GM12878 (cell line): ENCODE results near the gene NT5DC3. TPM values are rescaled to one million over a fixed set of nuclear protein-coding genes. Genes with fewer than 3 reads are reported as not detected.

ENCODE experiments used
- ATAC-seq: fragments of 200-7000 bp; cut with Tn5 transposase; 3 replicates; pipeline ENCODE4 v1.9.1; 2020; ENCODE audit warnings: mild to moderate bottlenecking, moderate library complexity
- BruUV-seq: library from RNA; stranded (reverse); fragments of 400-500 nt; replicated peaks from 2 replicates; lab custom pipeline; 2021; lab: Mats Ljungman, UMichigan
- CTCF ChIA-PET: fragments of 300-600 bp; sonication (Branson Sonifier 250); formaldehyde crosslinking; extraction: SDS; loops from one replicate; lab custom pipeline; 2021; ENCODE audit warnings: inconsistent platforms; lab: Yijun Ruan, JAX
- POLR2A ChIA-PET: fragments of 350-600 bp; formaldehyde crosslinking; extraction: SDS; loops from one replicate; lab custom pipeline; 2021; ENCODE audit warnings: inconsistent platforms; lab: Charles Lee
- RAD21 ChIA-PET: fragments of 300-600 bp; sonication (Branson Sonifier 250); formaldehyde crosslinking; loops from one replicate; lab custom pipeline; 2023; ENCODE audit warnings: antibody characterized with exemption; ENCODE audit not compliant: unreplicated experiment; lab: Charles Lee
- SMC1A ChIA-PET: fragments of 300-600 bp; sonication (Branson Sonifier 250); formaldehyde crosslinking; loops from one replicate; lab custom pipeline; 2023; ENCODE audit not compliant: unreplicated experiment, uncharacterized antibody; lab: Charles Lee
- DNase-seq: peaks from one replicate; pipeline ENCODE4 v3.0.0-alpha.2; 2011; ENCODE audit warnings: low read depth, low spot score
- FAIRE-seq: peaks from 3 replicates; lab custom pipeline; 2011; peaks lifted over from hg19 to GRCh38; lab: Jason Lieb, UNC
- H2AFZ ChIP-seq: 2 replicates; pipeline ENCODE4 v1.6.0; 2011; ENCODE audit warnings: low read depth, low read length, control low read depth; ENCODE audit not compliant: control insufficient read depth
- H3K27ac ChIP-seq: 2 replicates; pipeline ENCODE4 v1.5.1; 2011; ENCODE audit warnings: control low read depth; ENCODE audit not compliant: control insufficient read depth, insufficient read depth
- H3K27me3 ChIP-seq, 2 experiments: replicated peaks in 1 of 2; 2 replicates each; pipeline versions ENCODE4 v1.6.0 to v1.6.1; 2011; ENCODE audit warnings: low read length in 1 of 2; ENCODE audit not compliant: control insufficient read depth in 2 of 2, insufficient read depth in 2 of 2
- H3K36me3 ChIP-seq, 2 experiments: 2 replicates each; pipeline ENCODE4 v1.5.1; 2011; ENCODE audit warnings: low read length in 1 of 2; ENCODE audit not compliant: control insufficient read depth in 2 of 2, insufficient read depth in 2 of 2
- H3K4me1 ChIP-seq: 2 replicates; pipeline ENCODE4 v1.6.1; 2011; ENCODE audit warnings: mild to moderate bottlenecking, low read length, moderate library complexity, mixed read lengths; ENCODE audit not compliant: control insufficient read depth, insufficient read depth
- H3K4me2 ChIP-seq: 2 replicates; pipeline ENCODE4 v1.6.0; 2011; ENCODE audit warnings: control low read depth; ENCODE audit not compliant: control insufficient read depth, insufficient read depth
- H3K4me3 ChIP-seq: fragments of 200-600 bp; sonication (generic); 2 replicates; pipeline ENCODE4 v1.5.1; 2016
- H3K79me2 ChIP-seq: 2 replicates; pipeline ENCODE4 v1.6.0; 2011; ENCODE audit warnings: low read length; ENCODE audit not compliant: control insufficient read depth, insufficient read depth
- H3K9ac ChIP-seq: 2 replicates; pipeline ENCODE4 v1.8.0; 2011; ENCODE audit warnings: low read length, control low read depth, mixed read lengths; ENCODE audit not compliant: control insufficient read depth, insufficient read depth
- H3K9me3 ChIP-seq: replicated peaks from 3 replicates; pipeline ENCODE4 v1.5.1; 2011; ENCODE audit warnings: mild to moderate bottlenecking, low read length; ENCODE audit not compliant: control insufficient read depth, insufficient read depth
- H4K20me1 ChIP-seq: 2 replicates; pipeline ENCODE4 v1.6.0; 2011; ENCODE audit not compliant: control insufficient read depth, insufficient read depth
- ATF7 ChIP-seq: fragments of 450-650 bp; IDR thresholded peaks from 2 replicates; pipeline ENCODE4 v1.6.1; 2016; ENCODE audit warnings: low read depth, mild to moderate bottlenecking
- CBFB ChIP-seq: IDR thresholded peaks from 2 replicates; pipeline ENCODE4 v1.6.1; 2016; ENCODE audit warnings: antibody characterized with exemption, low read depth
- CREM ChIP-seq: IDR thresholded peaks from 2 replicates; pipeline ENCODE4 v1.6.1; 2014; ENCODE audit warnings: antibody characterized with exemption, low read depth
- CTCF ChIP-seq, 3 experiments: IDR thresholded peaks in 2 of 3; conservative IDR thresholded peaks in 1 of 3; 2 replicates each; pipeline ENCODE4 v1.5.1; 2011; ENCODE audit warnings: low read depth in 3 of 3, low read length in 3 of 3, mild to moderate bottlenecking in 3 of 3, control low read depth in 2 of 3, moderate library complexity in 2 of 3, inconsistent platforms in 1 of 3, mixed read lengths in 1 of 3; ENCODE audit not compliant: control insufficient read depth in 2 of 3, insufficient read depth in 1 of 3; ENCODE audit errors: extremely low read depth in 1 of 3
- EGR1 ChIP-seq, 2 experiments: IDR thresholded peaks; 1 replicate in 1 of 2; 2 replicates in 1 of 2; pipeline ENCODE4 v1.6.1; 2011 to 2012; ENCODE audit warnings: low read depth in 2 of 2, low read length in 2 of 2, borderline replicate concordance in 1 of 2, mild to moderate bottlenecking in 1 of 2, moderate library complexity in 1 of 2
- GATAD2B ChIP-seq: fragments of 450-650 bp; conservative IDR thresholded peaks from 2 replicates; pipeline ENCODE4 v1.6.1; 2017; ENCODE audit warnings: low read depth, mild to moderate bottlenecking, moderate library complexity
- JUND ChIP-seq: IDR thresholded peaks from 2 replicates; pipeline ENCODE4 v1.6.1; 2012; ENCODE audit warnings: low read depth, mild to moderate bottlenecking, low read length, improper control_type of control experiment, moderate library complexity
- KLF5 ChIP-seq: fragments of 450-650 bp; IDR thresholded peaks from 2 replicates; pipeline ENCODE4 v1.6.1; 2014; ENCODE audit warnings: mild to moderate bottlenecking; ENCODE audit not compliant: partially characterized antibody
- NR2F1 ChIP-seq: fragments of 450-650 bp; conservative IDR thresholded peaks from 2 replicates; pipeline ENCODE4 v1.6.1; 2017; ENCODE audit warnings: mild to moderate bottlenecking
- POLR2A ChIP-seq: IDR thresholded peaks from 2 replicates; pipeline ENCODE4 v1.6.1; 2011; ENCODE audit warnings: low read depth, mild to moderate bottlenecking, low read length
- RAD51 ChIP-seq: fragments of 450-650 bp; IDR thresholded peaks from 2 replicates; pipeline ENCODE4 v1.6.1; 2016; ENCODE audit warnings: moderate library complexity, mild to moderate bottlenecking, inconsistent platforms
- RB1 ChIP-seq: fragments of 450-650 bp; formaldehyde crosslinking; IDR thresholded peaks from 2 replicates; pipeline ENCODE4 v1.6.1; 2017; ENCODE audit warnings: mild to moderate bottlenecking, borderline replicate concordance
- SMAD1 ChIP-seq: fragments of 450-650 bp; IDR thresholded peaks from 2 replicates; pipeline ENCODE4 v1.6.1; 2018; ENCODE audit warnings: mild to moderate bottlenecking, low read depth; ENCODE audit not compliant: partially characterized antibody
- STAT1 ChIP-seq: fragments of 450-650 bp; conservative IDR thresholded peaks from 2 replicates; pipeline ENCODE4 v1.6.1; 2014; ENCODE audit warnings: antibody characterized with exemption, mild to moderate bottlenecking
- TARDBP ChIP-seq: IDR thresholded peaks from 2 replicates; pipeline ENCODE4 v1.6.1; 2016; ENCODE audit warnings: borderline replicate concordance
- TCF3 ChIP-seq: IDR thresholded peaks from 2 replicates; pipeline ENCODE4 v1.6.1; 2012; ENCODE audit warnings: low read depth, mild to moderate bottlenecking, low read length, borderline replicate concordance; ENCODE audit not compliant: insufficient read depth
- TCF7 ChIP-seq: IDR thresholded peaks from 2 replicates; pipeline ENCODE4 v1.6.1; 2014; ENCODE audit warnings: antibody characterized with exemption, borderline replicate concordance
- ZNF274 ChIP-seq: IDR thresholded peaks from one replicate; pipeline ENCODE4 v1.8.0; 2011; ENCODE audit not compliant: insufficient read length, insufficient read depth
- WGBS: methylation state at CpG from one replicate; pipeline ENCODE4 v1.1.6; 2016; ENCODE audit warnings: low lambda C conversion rate; ENCODE audit not compliant: insufficient replicate concordance, insufficient coverage; ENCODE audit errors: missing lambda C conversion rate; 5-methylcytosine and 5-hydroxymethylcytosine counted together
- in situ Hi-C: fragments of 300-500 bp; cut with MboI; formaldehyde crosslinking; loops from 9 replicates; pipeline ENCODE4 v1.14.3; 2018; ENCODE audit warnings: mixed read lengths
- intact Hi-C: fragments of 100-400 bp; cut with micrococcal nuclease; formaldehyde crosslinking; loops from one replicate; pipeline ENCODE4 v1.14.2; 2022; ENCODE audit not compliant: unreplicated experiment
- polyA plus RNA-seq, 11 experiments: library from polyadenylated mRNA; depleted of rRNA in 4 of 11; unstranded in 6 of 11; stranded (reverse) in 5 of 11; fragments of >200 nt; fragmentation: Nextera tagmentation in 4 of 11; fragmentation: Illumina TruSeq in 1 of 11; extraction: Ambion mirVana in 4 of 11; extraction: Trizol in 1 of 11; gene quantifications; 1 replicate in 1 of 11; 2 replicates in 10 of 11; pipeline versions ENCODE4 v1.2.1 to v1.2.3, GENCODE V29; 2011 to 2016; ENCODE audit warnings: inconsistent platforms in 2 of 11, missing spikeins in 2 of 11, low read depth in 1 of 11
- total RNA-seq, 4 experiments: library from RNA; depleted of rRNA in 3 of 4; stranded (reverse); fragments of >200 nt in 3 of 4; fragmentation: Illumina TruSeq in 1 of 4; extraction: Trizol in 1 of 4; gene quantifications; 2 replicates each; pipeline versions ENCODE4 v1.2.1 to v1.2.3, GENCODE V29; 2013 to 2021
- TF ChIP-seq, protein P1 (sequence below): IDR thresholded peaks from 2 replicates; pipeline ENCODE4 v1.6.1; 2012; ENCODE audit warnings: mild to moderate bottlenecking, low read depth, low read length
- TF ChIP-seq, protein P2 (sequence below): fragments of 450-650 bp; IDR thresholded peaks from 2 replicates; pipeline ENCODE4 v1.6.1; 2016; ENCODE audit warnings: mild to moderate bottlenecking

Gene NT5DC3
- total and polyA plus RNA-seq, 10 of the 15 experiments (the other 5 are each of a cell fraction or from before 2014, with no cell fraction given): 2.0 to 12.4 (median 5.9) TPM

- H3K4me3 ChIP-seq: no peak overlapping the region
- no peaks in the 10 kb centered on the region for H3K4me1 ChIP-seq
- no peaks in the 10 kb centered on the region for H3K36me3 ChIP-seq
- ChIA-PET RAD21 (no interaction called here), CTCF (no interaction called here), SMC1A (no interaction called here), POLR2A (interaction anchor here (0.6 to 0.7 kb wide), 2 partner anchors 25 to 1278 kb away, joined by 3 to 5 read pairs; no protein-coding TSS in a partner anchor)
- no peak overlapping the region for H3K27ac ChIP-seq
- H3K4me2 ChIP-seq: no peak overlapping the region
- H3K9me3 ChIP-seq: no peaks in the 10 kb centered on the region
- no peaks in the 10 kb centered on the region for H3K27me3 ChIP-seq
- no peak overlapping the region for H2AFZ ChIP-seq
- no peaks in the 10 kb centered on the region for H4K20me1 ChIP-seq
- in situ Hi-C loops: no loop called here
- H3K9ac ChIP-seq: no peak overlapping the region
- no peaks in the 10 kb centered on the region for H3K79me2 ChIP-seq
- no peak for TF ChIP-seq TARDBP
- TF ChIP-seq GATAD2B: no peak
- no peak for TF ChIP-seq POLR2A
- no peak for TF ChIP-seq TCF3
- TF ChIP-seq CTCF (IDR thresholded peaks at IDR 0.05 in 2 of 3, conservative IDR thresholded peaks at IDR 0.05 in 1 of 3; ENCODE audit: control insufficient read depth in 2 of 3, extremely low read depth in 1 of 3, insufficient read depth in 1 of 3, low read depth in 3 of 3, low read length in 3 of 3): no peak
- TF ChIP-seq STAT1: no peak
- TF ChIP-seq CBFB: no peak
- TF ChIP-seq, protein P1, sequence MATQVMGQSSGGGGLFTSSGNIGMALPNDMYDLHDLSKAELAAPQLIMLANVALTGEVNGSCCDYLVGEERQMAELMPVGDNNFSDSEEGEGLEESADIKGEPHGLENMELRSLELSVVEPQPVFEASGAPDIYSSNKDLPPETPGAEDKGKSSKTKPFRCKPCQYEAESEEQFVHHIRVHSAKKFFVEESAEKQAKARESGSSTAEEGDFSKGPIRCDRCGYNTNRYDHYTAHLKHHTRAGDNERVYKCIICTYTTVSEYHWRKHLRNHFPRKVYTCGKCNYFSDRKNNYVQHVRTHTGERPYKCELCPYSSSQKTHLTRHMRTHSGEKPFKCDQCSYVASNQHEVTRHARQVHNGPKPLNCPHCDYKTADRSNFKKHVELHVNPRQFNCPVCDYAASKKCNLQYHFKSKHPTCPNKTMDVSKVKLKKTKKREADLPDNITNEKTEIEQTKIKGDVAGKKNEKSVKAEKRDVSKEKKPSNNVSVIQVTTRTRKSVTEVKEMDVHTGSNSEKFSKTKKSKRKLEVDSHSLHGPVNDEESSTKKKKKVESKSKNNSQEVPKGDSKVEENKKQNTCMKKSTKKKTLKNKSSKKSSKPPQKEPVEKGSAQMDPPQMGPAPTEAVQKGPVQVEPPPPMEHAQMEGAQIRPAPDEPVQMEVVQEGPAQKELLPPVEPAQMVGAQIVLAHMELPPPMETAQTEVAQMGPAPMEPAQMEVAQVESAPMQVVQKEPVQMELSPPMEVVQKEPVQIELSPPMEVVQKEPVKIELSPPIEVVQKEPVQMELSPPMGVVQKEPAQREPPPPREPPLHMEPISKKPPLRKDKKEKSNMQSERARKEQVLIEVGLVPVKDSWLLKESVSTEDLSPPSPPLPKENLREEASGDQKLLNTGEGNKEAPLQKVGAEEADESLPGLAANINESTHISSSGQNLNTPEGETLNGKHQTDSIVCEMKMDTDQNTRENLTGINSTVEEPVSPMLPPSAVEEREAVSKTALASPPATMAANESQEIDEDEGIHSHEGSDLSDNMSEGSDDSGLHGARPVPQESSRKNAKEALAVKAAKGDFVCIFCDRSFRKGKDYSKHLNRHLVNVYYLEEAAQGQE: no peak
- no peak for TF ChIP-seq KLF5
- no peak for TF ChIP-seq RB1
- TF ChIP-seq ATF7: no peak
- no peak for TF ChIP-seq JUND
- TF ChIP-seq CREM: no peak
- no peak for TF ChIP-seq NR2F1
- TF ChIP-seq ZNF274: no peak
- TF ChIP-seq TCF7: no peak
- TF ChIP-seq EGR1 (IDR thresholded peaks at IDR 0.05; ENCODE audit: borderline replicate concordance in 1 of 2, low read depth in 2 of 2, low read length in 2 of 2): no peak
- TF ChIP-seq SMAD1: no peak
- TF ChIP-seq, protein P2, sequence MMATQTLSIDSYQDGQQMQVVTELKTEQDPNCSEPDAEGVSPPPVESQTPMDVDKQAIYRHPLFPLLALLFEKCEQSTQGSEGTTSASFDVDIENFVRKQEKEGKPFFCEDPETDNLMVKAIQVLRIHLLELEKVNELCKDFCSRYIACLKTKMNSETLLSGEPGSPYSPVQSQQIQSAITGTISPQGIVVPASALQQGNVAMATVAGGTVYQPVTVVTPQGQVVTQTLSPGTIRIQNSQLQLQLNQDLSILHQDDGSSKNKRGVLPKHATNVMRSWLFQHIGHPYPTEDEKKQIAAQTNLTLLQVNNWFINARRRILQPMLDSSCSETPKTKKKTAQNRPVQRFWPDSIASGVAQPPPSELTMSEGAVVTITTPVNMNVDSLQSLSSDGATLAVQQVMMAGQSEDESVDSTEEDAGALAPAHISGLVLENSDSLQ: no peak
- TF ChIP-seq RAD51: no peak
- BruUV-seq: no TSS peak
- no peak for FAIRE-seq
- no peak for ATAC-seq
- WGBS: 90% methylated on average over 2 of the region's 2 CpGs
- DNase-seq: no peak
- intact Hi-C loops: no loop called here
Observed at GRCh38 chr12:103857164-103857563, 16.1 kb upstream of the NT5DC3 start.
